GM21723 (cell line): ENCODE data around the gene BMP2.

Experiments used
- ATAC-seq: cut with Tn5 transposase; IDR thresholded peaks from one replicate; pipeline ENCODE4 v1.9.1; 2021; ENCODE audit warnings: mild to moderate bottlenecking, moderate library complexity; ENCODE audit not compliant: unreplicated experiment

Gene BMP2

GRCh38 chr20:6767536-6768227 lies at the start of gene BMP2:
Gene BMP2 (plus strand): TSS chr20:6767686. CDS start chr20:6770127, 2,441 bp downstream.
- ATAC-seq, result peak; percentile 42

- ATAC-seq, result no peak
Observed at GRCh38 chr20:6718662-6719368, 48.7 kb upstream of the BMP2 start.

GRCh38 chr20:6719369-6719721 lies 48.1 kb upstream of the BMP2 start:
- ATAC-seq, result no peak

- no peak for ATAC-seq
Observed at GRCh38 chr20:6726761-6727160, 40.7 kb upstream of the BMP2 start.

- no peak for ATAC-seq
Observed at GRCh38 chr20:6730672-6731328, 36.7 kb upstream of the BMP2 start.

GRCh38 chr20:6732001-6732447 lies 35.5 kb upstream of the BMP2 start:
- ATAC-seq, result no peak

GRCh38 chr20:6732851-6733250 lies 34.6 kb upstream of the BMP2 start:
- no peak for ATAC-seq

GRCh38 chr20:6733965-6734364 lies 33.5 kb upstream of the BMP2 start:
- no peak for ATAC-seq

GRCh38 chr20:6735942-6736845 lies 31.3 kb upstream of the BMP2 start:
- ATAC-seq, result no peak

GRCh38 chr20:6739406-6739805 lies 28.1 kb upstream of the BMP2 start:
- no peak for ATAC-seq

GRCh38 chr20:6740096-6740495 lies 27.4 kb upstream of the BMP2 start:
- no peak for ATAC-seq

GRCh38 chr20:6744180-6744579 lies 23.3 kb upstream of the BMP2 start:
- no peak for ATAC-seq

GRCh38 chr20:6744805-6745204 lies 22.7 kb upstream of the BMP2 start:
- no peak for ATAC-seq

GRCh38 chr20:6746901-6747609 lies 20.4 kb upstream of the BMP2 start:
- no peak for ATAC-seq

- ATAC-seq, result no peak
Observed at GRCh38 chr20:6750438-6750837, 17.0 kb upstream of the BMP2 start.

GRCh38 chr20:6756693-6757595 lies 10.5 kb upstream of the BMP2 start:
- no peak for ATAC-seq

GRCh38 chr20:6764619-6765018 lies 2.9 kb upstream of the BMP2 start:
- ATAC-seq, result no peak

- ATAC-seq, result no peak
Observed at GRCh38 chr20:6765469-6766058, 1.9 kb upstream of the BMP2 start.

GRCh38 chr20:6766433-6766832 lies 1.1 kb upstream of the BMP2 start:
- no peak for ATAC-seq
